Common myeloid progenitor, CD34-positive (primary cell): ENCODE data around the gene PBX1.
"Not testable (repeated sequence)": the region's sequence is repeated elsewhere in the genome, so short reads cannot be mapped to it uniquely, and the experiment has no call there.

ENCODE experiments used
- CTCF ChIA-PET: fragments of 350-600 bp; sonication (Branson Sonifier 250); formaldehyde crosslinking; loops from one replicate; lab custom pipeline; 2021; ENCODE audit warnings: antibody characterized with exemption; lab: Charles Lee
- POLR2A ChIA-PET: fragments of 350-600 bp; sonication (Branson Sonifier 250); formaldehyde crosslinking; loops from one replicate; lab custom pipeline; 2021; ENCODE audit warnings: antibody characterized with exemption; lab: Charles Lee
- DNase-seq, 3 donors: peaks; one replicate each; pipeline versions ENCODE4 v3.0.0 to v3.0.0-alpha.2; 2013
- H3K27ac ChIP-seq, 2 experiments: 1 replicate in 1 of 2; 2 replicates in 1 of 2; pipeline ENCODE4 v1.7.0; 2013; ENCODE audit warnings: inconsistent platforms in 2 of 2, low read length in 2 of 2, mild to moderate bottlenecking in 2 of 2, low read depth in 1 of 2, moderate library complexity in 1 of 2; ENCODE audit not compliant: severe bottlenecking in 2 of 2, insufficient read depth in 1 of 2, poor library complexity in 1 of 2
- H3K27me3 ChIP-seq, 5 experiments: replicated peaks in 2 of 5; 1 replicate in 3 of 5; 2 replicates in 2 of 5; pipeline versions ENCODE4 v1.6.1 to v1.7.0; 2013; ENCODE audit warnings: low read length in 4 of 5, mild to moderate bottlenecking in 2 of 5, moderate library complexity in 2 of 5, inconsistent platforms in 1 of 5; ENCODE audit not compliant: insufficient read depth in 5 of 5, control insufficient read depth in 4 of 5
- H3K36me3 ChIP-seq, 4 experiments: 1 replicate in 2 of 4; 2 replicates in 2 of 4; pipeline versions ENCODE4 v1.6.1 to v1.7.0; 2013; ENCODE audit warnings: low read length in 3 of 4, control low read depth in 1 of 4, mild to moderate bottlenecking in 1 of 4; ENCODE audit not compliant: control insufficient read depth in 4 of 4, insufficient read depth in 4 of 4
- H3K4me1 ChIP-seq, 4 experiments: 1 replicate in 3 of 4; 2 replicates in 1 of 4; pipeline versions ENCODE4 v1.6.1 to v1.7.1; 2013; ENCODE audit warnings: low read length in 3 of 4, mild to moderate bottlenecking in 3 of 4, control low read depth in 1 of 4, inconsistent platforms in 1 of 4, moderate library complexity in 1 of 4; ENCODE audit not compliant: control insufficient read depth in 4 of 4, insufficient read depth in 4 of 4; ENCODE audit errors: control extremely low read depth in 1 of 4
- H3K4me3 ChIP-seq, 7 experiments: 1 replicate in 4 of 7; 2 replicates in 3 of 7; pipeline versions ENCODE4 v1.5.1 to v1.7.0; 2013; ENCODE audit warnings: mild to moderate bottlenecking in 7 of 7, low read length in 6 of 7, moderate library complexity in 6 of 7, inconsistent platforms in 2 of 7, low read depth in 2 of 7, control low read depth in 1 of 7; ENCODE audit not compliant: insufficient read depth in 4 of 7, control insufficient read depth in 1 of 7; ENCODE audit errors: extremely low read depth in 1 of 7
- H3K9me3 ChIP-seq, 5 experiments: 1 replicate in 4 of 5; 2 replicates in 1 of 5; pipeline versions ENCODE4 v1.6.1 to v1.7.1; 2013; ENCODE audit warnings: low read length in 4 of 5, mild to moderate bottlenecking in 2 of 5, inconsistent platforms in 1 of 5, low read depth in 1 of 5, moderate library complexity in 1 of 5; ENCODE audit not compliant: control insufficient read depth in 4 of 5, insufficient read depth in 2 of 5; ENCODE audit errors: control extremely low read depth in 1 of 5
- WGBS: methylation state at CpG from one replicate; pipeline ENCODE4 v1.1.5; 2013; ENCODE audit not compliant: insufficient coverage; 5-methylcytosine and 5-hydroxymethylcytosine counted together

Gene PBX1

DNA sequence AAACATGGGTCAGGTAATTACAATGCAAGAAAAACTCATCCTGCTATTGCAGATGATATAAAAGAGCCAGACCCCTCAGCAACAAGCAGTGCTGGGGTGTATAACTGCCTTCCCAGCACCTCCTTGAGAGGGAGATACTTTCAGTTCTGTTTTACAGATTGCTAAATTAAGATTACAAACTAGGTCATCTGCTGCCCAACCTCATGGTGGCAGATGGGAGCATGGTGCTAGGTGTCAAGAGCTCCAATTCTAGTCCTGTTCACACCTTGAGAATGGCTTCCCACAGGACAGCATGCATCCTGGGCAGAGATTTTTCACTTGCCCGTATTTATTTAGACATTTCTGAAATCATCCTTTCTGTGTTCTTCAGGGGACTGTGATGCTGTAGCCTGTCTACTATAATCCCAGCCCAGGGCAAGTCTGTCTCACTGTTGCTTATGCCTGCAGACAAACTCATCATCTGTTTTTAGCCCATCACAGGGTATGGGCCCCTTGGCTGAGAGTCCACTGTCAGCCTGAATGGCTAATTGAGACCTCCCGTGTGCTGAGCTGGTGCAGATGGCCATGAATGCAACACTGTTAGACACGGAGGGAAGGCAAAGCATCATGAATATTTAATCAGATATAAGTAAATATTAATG is 40.2 kb upstream of the PBX1 start:
- 100% methylated on average over 1 of the region's 3 CpGs for WGBS
- peak in 2 of 3 donors; percentile 11 to 14 for DNase-seq
- POLR2A ChIA-PET: no interaction called here
- H3K36me3 ChIP-seq: no peaks in the 10 kb centered on the region
- no peak overlapping the region for H3K27ac ChIP-seq
- H3K4me1 ChIP-seq: no peaks in the 10 kb centered on the region
- no peaks in the 10 kb centered on the region for H3K9me3 ChIP-seq
- CTCF ChIA-PET: no interaction called here
- H3K27me3 ChIP-seq: no peaks in the 10 kb centered on the region
- H3K4me3 ChIP-seq: no peak overlapping the region

DNA sequence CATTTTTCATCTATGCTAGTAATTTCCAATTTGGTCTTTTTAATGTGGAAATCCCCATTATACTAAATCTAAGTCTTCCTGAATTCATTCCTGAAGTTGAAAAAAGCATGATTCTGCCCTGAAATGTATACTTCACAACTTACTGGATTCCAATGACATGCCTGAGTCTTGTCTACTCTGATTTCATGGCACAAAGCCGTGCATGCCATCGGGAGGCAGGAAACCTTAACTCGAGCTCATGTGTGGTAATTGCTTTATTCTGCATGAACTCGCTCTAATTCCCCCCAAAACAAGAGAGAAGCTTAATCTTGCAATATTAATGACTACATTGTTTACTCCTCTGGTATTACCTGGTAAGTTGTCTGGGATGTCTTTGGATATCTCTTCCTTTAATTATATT is 39.6 kb upstream of the PBX1 start:
- no CpG with 5 or more reads among the region's 4 CpGs for WGBS
- H3K9me3 ChIP-seq: no peaks in the 10 kb centered on the region
- POLR2A ChIA-PET: no interaction called here
- no peaks in the 10 kb centered on the region for H3K36me3 ChIP-seq
- H3K27me3 ChIP-seq: no peaks in the 10 kb centered on the region
- H3K4me1 ChIP-seq: no peaks in the 10 kb centered on the region
- CTCF ChIA-PET: no interaction called here
- no peak overlapping the region for H3K4me3 ChIP-seq
- H3K27ac ChIP-seq: no peak overlapping the region
- DNase-seq: no peak

DNA sequence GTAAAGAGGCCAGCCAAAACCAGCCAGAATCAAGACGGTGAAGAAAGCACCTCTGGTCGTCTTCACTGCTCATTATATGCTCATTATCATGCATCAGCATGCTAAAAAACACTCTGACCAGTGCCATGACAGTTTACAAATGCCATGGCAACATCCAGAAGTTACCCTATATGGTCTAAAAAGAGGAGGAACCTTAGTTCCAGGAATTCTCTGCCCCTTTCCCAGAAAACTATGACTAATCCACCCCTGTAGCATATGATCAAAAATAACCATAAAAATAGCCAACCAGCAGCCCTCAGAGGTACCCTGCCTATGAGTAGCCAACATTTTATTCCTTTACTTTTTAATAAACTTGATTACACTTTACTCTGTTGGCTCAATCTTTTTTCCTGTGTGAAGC is 34.2 kb upstream of the PBX1 start:
- ChIA-PET POLR2A (no interaction called here), CTCF (no interaction called here)

DNA sequence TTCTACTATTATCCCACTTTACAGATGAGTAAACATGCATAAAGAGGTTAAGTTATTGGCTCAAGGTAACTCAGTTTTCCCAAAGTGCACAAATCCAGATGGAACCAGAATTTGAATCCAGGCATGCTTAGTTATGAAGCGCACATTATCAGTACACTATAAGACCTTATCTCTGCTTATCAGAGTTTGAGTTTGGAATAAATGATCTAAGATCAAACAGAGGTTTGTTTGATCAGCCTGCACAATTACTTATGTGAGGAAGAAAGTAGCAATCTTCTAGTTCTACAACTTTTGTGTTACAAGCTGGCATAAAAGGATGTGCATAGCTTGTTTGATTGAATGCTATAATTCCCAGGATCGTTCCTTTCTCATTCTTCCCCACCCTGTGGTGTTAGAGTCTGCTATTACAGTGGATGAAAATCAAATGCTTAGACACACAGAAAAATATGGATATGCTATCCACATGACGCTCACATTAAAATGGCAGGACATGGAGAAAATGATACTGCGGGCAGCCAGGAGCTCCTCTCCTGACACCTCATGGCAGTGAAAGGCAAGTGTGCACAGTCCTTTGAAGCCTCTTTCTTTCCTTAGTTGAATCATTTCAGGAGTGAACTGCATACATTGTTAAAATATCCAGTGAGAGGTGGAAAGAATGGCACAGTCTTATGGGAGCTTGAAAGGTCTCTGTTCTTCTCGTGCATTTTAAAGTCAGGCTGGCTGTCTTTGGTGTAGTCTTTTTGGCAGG is 23.9 kb upstream of the PBX1 start:
- Histone ChIP-seq H3K27me3 (no peaks in the 10 kb centered on the region), H3K36me3 (no peaks in the 10 kb centered on the region), H3K4me3 (no peak overlapping the region), H3K27ac (no peak overlapping the region), H3K9me3 (peaks cover 0 to under 1% (median 0%) of the 10 kb centered on the region in 5 experiments), H3K4me1 (no peaks in the 10 kb centered on the region)
- no peak for DNase-seq
- ChIA-PET POLR2A (no interaction called here), CTCF (interaction anchor here (1.6 kb wide), 1 partner anchor 253 kb away, joined by 3 read pairs; no protein-coding TSS in a partner anchor)
- 100% methylated on average over 2 of the region's 5 CpGs for WGBS

More for the DNA sequence above, 34.2 kb upstream of the PBX1 start:
- Histone ChIP-seq H3K36me3 (no peaks in the 10 kb centered on the region), H3K4me3 (no peak overlapping the region), H3K4me1 (no peaks in the 10 kb centered on the region), H3K27me3 (no peaks in the 10 kb centered on the region), H3K27ac (no peak overlapping the region), H3K9me3 (peaks cover 0 to 13% (median 5%) of the 10 kb centered on the region in 5 experiments)
- no peak for DNase-seq
- no CpG with 5 or more reads among the region's 2 CpGs for WGBS

DNA sequence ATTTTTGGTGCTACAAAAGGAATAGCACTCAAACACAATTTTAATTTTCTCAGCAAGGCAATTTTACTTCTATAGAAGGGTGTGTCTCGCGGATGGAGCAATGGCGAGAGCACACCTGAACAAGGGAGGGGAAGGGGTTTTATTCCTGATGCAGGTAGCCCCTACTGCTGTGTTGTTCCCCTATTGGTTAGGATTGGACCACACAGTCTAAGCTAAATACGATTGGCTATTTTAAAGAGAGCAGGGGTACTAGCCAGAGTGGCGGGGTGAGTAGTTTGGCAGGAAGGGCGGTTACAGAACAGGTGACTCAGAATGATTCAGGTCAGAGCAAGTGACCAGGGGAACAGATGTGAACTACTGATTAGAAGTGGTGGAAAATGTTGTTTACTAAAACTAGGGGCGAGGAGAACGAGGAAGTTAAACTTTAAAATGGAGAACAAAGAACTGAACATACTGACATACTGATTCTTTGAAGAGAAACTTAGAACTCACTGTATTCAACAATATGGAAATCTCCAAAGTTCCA is 6.5 kb upstream of the PBX1 start:
- H3K4me3 ChIP-seq, H3K27ac ChIP-seq, H3K27me3 ChIP-seq, H3K36me3 ChIP-seq, CTCF ChIA-PET, POLR2A ChIA-PET, H3K4me1 ChIP-seq: not testable (repeated sequence)
- DNase-seq: peak in 2 of 3 donors; percentile 28 to 55
- H3K9me3 ChIP-seq: peaks cover 0 to 20% (median 8%) of the 10 kb centered on the region in 5 experiments
- 100% methylated on average over 2 of the region's 8 CpGs for WGBS

DNA sequence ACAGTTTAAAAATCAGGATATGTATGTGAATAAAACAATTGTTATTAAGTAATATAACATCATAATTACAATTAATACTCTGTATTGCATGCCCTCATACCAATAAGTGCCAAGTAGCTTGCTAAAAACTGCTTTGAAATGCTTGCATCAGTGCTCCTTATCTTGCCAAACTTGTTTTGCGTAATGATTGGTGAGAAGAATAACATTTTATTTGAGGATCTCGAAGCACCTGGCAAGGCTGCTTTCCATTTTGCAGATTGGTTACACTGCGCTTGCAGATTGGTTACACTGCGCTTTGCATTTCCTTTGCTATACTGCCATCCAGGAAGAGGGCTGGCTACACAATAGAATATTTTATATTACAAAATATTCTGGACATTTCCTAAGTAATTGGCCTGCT is 1.7 kb upstream of the PBX1 start:
- H3K27ac ChIP-seq: no peak overlapping the region
- peak in 1 of 3 donors; percentile 6 for DNase-seq
- no peaks in the 10 kb centered on the region for H3K36me3 ChIP-seq
- POLR2A ChIA-PET: no interaction called here
- peaks cover 0 to 6% (median 2%) of the 10 kb centered on the region in 5 experiments for H3K9me3 ChIP-seq
- WGBS: 80% methylated on average over 1 of the region's 4 CpGs
- CTCF ChIA-PET: no interaction called here
- H3K4me1 ChIP-seq: peaks cover under 1 to 22% (median 7%) of the 10 kb centered on the region in 4 experiments
- no peak overlapping the region for H3K4me3 ChIP-seq
- no peaks in the 10 kb centered on the region for H3K27me3 ChIP-seq
